VCaP (cell line): ENCODE data around the gene WDR13.
A peak's percentile ranks its signal among the peaks of the same experiment; 100 is the strongest.
"Not testable (repeated sequence)": the region's sequence is repeated elsewhere in the genome, so short reads cannot be mapped to it uniquely, and the experiment has no call there.

Experiments
- H3K27ac ChIP-seq: fragments of 450-650 bp; 2 replicates; pipeline ENCODE4 v1.5.1; 2017
- CTCF ChIP-seq: fragments of 450-650 bp; conservative IDR thresholded peaks from 2 replicates; pipeline ENCODE4 v1.5.1; 2017; ENCODE audit warnings: mild to moderate bottlenecking, moderate library complexity

The WDR13 gene

GRCh38 chrX:48645669-48646068 is 48.4 kb downstream of the WDR13 start:
- no peak overlapping the region for H3K27ac ChIP-seq
- no peak for TF ChIP-seq CTCF

- H3K27ac ChIP-seq = no peak overlapping the region
- TF ChIP-seq CTCF = peak; percentile 39
These were observed 51.1 kb downstream of the WDR13 start for GRCh38 chrX:48648336-48648751.

- H3K27ac ChIP-seq = no peak overlapping the region
- TF ChIP-seq CTCF = no peak
These were observed 51.8 kb downstream of the WDR13 start for GRCh38 chrX:48649102-48649501.

- not testable (repeated sequence) for H3K27ac ChIP-seq
These were observed 54.8 kb downstream of the WDR13 start for GRCh38 chrX:48652055-48652579.

GRCh38 chrX:48654746-48655145 is 57.5 kb downstream of the WDR13 start:
- not testable (repeated sequence) for H3K27ac ChIP-seq
